ENCODE data around the gene ELP5.

DNA sequence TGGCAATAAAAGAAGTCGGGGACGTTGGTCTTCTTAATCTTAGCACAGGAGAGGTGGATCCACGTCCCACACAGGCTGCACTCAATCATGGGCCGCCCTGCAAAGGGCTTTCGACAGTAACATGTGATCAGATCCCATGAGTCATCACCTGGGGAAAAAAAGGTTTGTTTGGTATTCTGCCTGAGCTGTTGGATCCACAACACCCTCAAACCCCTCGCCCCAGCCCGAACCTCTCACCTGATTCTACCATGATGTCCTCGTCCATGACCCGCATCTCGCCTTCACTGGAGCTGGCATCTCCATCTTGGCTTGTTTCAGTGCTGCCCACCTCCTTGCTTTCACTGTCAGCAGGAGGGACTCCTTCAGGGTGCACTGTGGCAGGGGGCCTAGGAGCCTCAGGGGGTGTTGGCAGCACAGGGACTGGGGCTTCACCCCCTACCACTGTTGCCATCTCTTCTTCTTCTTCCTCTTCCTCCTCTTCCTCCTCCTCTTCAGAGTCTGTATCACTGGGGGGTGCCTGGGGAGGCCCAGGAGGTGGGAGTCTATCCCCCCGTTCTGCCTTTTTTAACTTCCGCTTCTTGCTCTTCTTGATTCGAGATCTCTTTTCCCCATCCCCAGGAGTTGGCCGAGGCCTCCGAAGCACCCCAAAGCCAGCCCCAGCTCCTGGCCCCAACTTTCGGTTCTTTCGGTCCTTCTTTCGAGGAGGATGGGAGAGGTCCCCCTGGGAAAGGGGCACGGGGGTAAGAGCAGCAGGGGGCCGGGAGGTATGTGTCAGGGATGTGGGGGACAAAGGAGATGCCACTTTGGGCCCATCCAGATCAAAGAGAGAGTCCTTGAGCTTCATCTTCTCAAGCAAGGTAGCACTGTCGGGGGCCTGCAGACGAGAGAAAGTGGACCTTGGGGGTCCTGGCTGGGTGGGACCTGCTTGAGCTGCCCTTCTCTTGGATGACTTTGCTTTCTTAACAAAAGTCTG is 16.0 kb upstream of the ELP5 start:
- TF ChIP-seq EZH2phosphoT487 (IDR thresholded peaks at IDR 0.05; ENCODE audit: borderline replicate concordance): no peak
- TF ChIP-seq, protein P1, sequence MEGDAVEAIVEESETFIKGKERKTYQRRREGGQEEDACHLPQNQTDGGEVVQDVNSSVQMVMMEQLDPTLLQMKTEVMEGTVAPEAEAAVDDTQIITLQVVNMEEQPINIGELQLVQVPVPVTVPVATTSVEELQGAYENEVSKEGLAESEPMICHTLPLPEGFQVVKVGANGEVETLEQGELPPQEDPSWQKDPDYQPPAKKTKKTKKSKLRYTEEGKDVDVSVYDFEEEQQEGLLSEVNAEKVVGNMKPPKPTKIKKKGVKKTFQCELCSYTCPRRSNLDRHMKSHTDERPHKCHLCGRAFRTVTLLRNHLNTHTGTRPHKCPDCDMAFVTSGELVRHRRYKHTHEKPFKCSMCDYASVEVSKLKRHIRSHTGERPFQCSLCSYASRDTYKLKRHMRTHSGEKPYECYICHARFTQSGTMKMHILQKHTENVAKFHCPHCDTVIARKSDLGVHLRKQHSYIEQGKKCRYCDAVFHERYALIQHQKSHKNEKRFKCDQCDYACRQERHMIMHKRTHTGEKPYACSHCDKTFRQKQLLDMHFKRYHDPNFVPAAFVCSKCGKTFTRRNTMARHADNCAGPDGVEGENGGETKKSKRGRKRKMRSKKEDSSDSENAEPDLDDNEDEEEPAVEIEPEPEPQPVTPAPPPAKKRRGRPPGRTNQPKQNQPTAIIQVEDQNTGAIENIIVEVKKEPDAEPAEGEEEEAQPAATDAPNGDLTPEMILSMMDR (conservative IDR thresholded peaks at IDR 0.05; ENCODE audit: low read length): no peak

Data from Loucy (cell line).